GM12874 (cell line): ENCODE results near the gene CLN5.

ENCODE experiments used
- CTCF ChIP-seq: IDR thresholded peaks from 2 replicates; pipeline ENCODE4 v1.5.1; 2011; ENCODE audit warnings: low read depth, mild to moderate bottlenecking, control low read depth, low read length, moderate library complexity; ENCODE audit not compliant: insufficient read depth

CLN5 gene

GRCh38 chr13:76969488-76970365 is 22.2 kb upstream of the CLN5 start:
- TF ChIP-seq CTCF = no peak

- TF ChIP-seq CTCF = no peak
Measured at GRCh38 chr13:76971215-76971614, 20.7 kb upstream of the CLN5 start.

- TF ChIP-seq CTCF = no peak
Measured at GRCh38 chr13:76971851-76972829, 19.7 kb upstream of the CLN5 start.

- no peak for TF ChIP-seq CTCF
Measured at GRCh38 chr13:76973920-76974617, 17.8 kb upstream of the CLN5 start.

GRCh38 chr13:76974618-76974975 is 17.3 kb upstream of the CLN5 start:
- no peak for TF ChIP-seq CTCF

- no peak for TF ChIP-seq CTCF
Measured at GRCh38 chr13:76975863-76976262, 16.0 kb upstream of the CLN5 start.

GRCh38 chr13:76976490-76976889 is 15.4 kb upstream of the CLN5 start:
- TF ChIP-seq CTCF = no peak
